KMS-11 (cell line): ENCODE measurements around the gene PPP1R14B.

Source experiments
- H2AFZ ChIP-seq: fragments of 200-600 bp; sonication (generic); 2 replicates; pipeline ENCODE4 v1.6.1; 2016; ENCODE audit warnings: antibody characterized with exemption, mixed run types, low read depth
- H3K27ac ChIP-seq: fragments of 200-600 bp; sonication (generic); 2 replicates; pipeline ENCODE4 v1.6.1; 2016; ENCODE audit warnings: mild to moderate bottlenecking, mixed run types
- H3K27me3 ChIP-seq: fragments of 200-600 bp; sonication (generic); 2 replicates; pipeline ENCODE4 v1.6.1; 2017; ENCODE audit warnings: mild to moderate bottlenecking, low read depth, mixed run types, moderate library complexity; ENCODE audit not compliant: insufficient read depth
- H3K36me3 ChIP-seq: fragments of 200-600 bp; sonication (generic); 2 replicates; pipeline ENCODE4 v1.6.1; 2017; ENCODE audit warnings: mild to moderate bottlenecking, mixed run types; ENCODE audit not compliant: insufficient read depth
- H3K4me1 ChIP-seq: fragments of 200-600 bp; sonication (generic); 2 replicates; pipeline ENCODE4 v1.6.1; 2016; ENCODE audit warnings: mild to moderate bottlenecking, low read depth, mixed run types; ENCODE audit not compliant: poor library complexity, severe bottlenecking
- H3K4me2 ChIP-seq: fragments of 200-600 bp; sonication (generic); 2 replicates; pipeline ENCODE4 v1.7.0; 2016; ENCODE audit warnings: mild to moderate bottlenecking, mixed run types
- H3K4me3 ChIP-seq: fragments of 200-600 bp; sonication (generic); IDR thresholded peaks from 2 replicates; pipeline ENCODE4 v1.6.1; 2017; ENCODE audit warnings: low read depth, low read length, mixed read lengths; ENCODE audit not compliant: insufficient read depth
- H3K79me2 ChIP-seq: fragments of 200-600 bp; sonication (generic); 2 replicates; pipeline ENCODE4 v1.6.1; 2016; ENCODE audit warnings: low read depth, mixed run types; ENCODE audit not compliant: insufficient read depth
- H3K9ac ChIP-seq: fragments of 200-600 bp; sonication (generic); 2 replicates; pipeline ENCODE4 v1.6.1; 2016; ENCODE audit warnings: mild to moderate bottlenecking, mixed run types
- H4K20me1 ChIP-seq: fragments of 200-600 bp; sonication (generic); 2 replicates; pipeline ENCODE4 v1.6.1; 2016; ENCODE audit warnings: mild to moderate bottlenecking, mixed run types; ENCODE audit not compliant: insufficient read depth
- CTCF ChIP-seq: fragments of 200-600 bp; sonication (generic); conservative IDR thresholded peaks from 2 replicates; pipeline ENCODE4 v1.6.1; 2017; ENCODE audit warnings: low read depth, mild to moderate bottlenecking, antibody characterized with exemption, low read length, moderate library complexity, mixed read lengths

Gene PPP1R14B

DNA sequence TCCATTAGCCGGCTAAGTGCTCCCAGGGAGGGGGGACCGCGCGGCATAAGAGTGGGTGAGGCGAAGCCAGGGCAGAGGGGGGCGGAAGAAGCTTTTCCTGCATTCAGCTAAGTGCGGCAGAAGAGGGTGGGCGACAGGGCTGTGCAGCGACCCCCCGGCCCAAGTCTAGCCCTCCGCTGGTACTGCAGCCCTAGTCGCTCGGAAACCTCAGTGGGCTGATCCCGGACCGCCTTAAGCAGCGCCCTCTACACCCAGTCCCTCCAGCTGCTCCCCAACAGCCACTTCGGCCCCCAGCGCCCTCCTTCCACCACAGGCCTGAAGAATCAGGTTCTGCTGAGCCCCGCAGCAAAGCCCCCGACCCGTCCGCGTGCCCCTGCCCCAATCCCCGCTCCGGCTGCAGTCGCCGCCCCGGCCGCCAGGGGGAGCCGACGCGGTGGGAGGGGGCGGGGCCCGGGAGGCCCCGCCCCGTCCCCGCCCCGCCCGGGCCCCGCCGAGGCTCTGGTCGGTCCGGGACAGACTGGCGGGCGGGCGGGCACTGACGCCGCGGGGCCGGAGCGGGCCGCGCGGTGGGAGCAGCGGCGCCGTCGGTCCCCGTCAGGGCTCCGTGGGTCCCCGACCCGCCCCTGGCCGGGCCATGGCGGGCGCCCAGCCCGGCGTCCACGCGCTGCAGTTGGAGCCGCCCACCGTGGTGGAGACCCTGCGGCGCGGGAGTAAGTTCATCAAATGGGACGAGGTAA, 4.4 kb upstream of the PPP1R14B start, which contains the start of gene PLCB3:
Gene PLCB3 (plus strand): TSS at position 515 of the 737 bp plus-strand sequence. CDS start 120 bp downstream, at position 635.
- peak within 1 kb of the TSS; percentile 72 for H3K4me2 ChIP-seq
- peaks cover 6% of the 10 kb centered on the region for H3K4me1 ChIP-seq
- H4K20me1 ChIP-seq: no peaks in the 10 kb centered on the region
- no peak within 1 kb of the TSS for H3K27ac ChIP-seq
- no peak within 1 kb of the TSS for H3K4me3 ChIP-seq
- peak within 1 kb of the TSS; percentile 85 for H2AFZ ChIP-seq
- peak within 1 kb of the TSS; percentile 35; the same call in 1 of the 2 replicates for H3K9ac ChIP-seq
- no peaks in the 10 kb centered on the region for H3K27me3 ChIP-seq
- no peaks in the 10 kb centered on the region for H3K36me3 ChIP-seq
- H3K79me2 ChIP-seq: peaks cover under 1% of the 10 kb centered on the region
- TF ChIP-seq CTCF: peak; percentile 68

DNA sequence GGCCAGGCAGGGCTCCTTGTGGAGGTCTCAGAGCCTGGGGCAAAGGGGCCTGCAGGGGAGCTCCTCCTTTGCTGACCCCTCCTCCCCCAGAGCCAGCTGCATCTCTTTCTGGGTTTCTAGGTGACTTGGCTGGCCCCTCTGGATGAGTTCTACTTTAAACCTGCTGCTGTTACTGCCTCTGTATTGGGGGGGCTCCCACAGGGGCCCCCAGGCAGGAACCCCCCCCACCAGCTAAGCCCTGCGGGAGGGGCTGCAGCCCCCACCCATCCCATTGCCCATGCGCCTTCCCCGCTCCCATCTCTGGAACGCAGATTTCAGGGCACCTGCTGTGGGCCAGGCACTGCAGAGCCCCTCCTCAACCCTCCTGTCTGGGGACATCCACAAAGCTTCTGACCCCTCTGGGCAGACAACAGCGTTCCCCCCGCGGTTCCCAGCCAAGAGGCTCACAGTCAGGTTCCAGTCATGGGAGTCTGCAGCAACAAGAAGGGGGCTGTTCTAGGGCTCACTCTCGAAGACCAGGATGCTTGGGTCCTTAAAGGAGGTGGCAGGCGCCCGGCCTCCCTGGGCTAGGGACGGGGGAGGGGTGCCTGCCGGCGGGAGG, 3.8 kb upstream of the PPP1R14B start:
- H3K27ac ChIP-seq: no peak overlapping the region
- no peak for TF ChIP-seq CTCF
- H3K4me2 ChIP-seq: 0 out of 2 replicates have a peak overlapping the region, but pooled peaks have one; percentile 22
- H3K36me3 ChIP-seq: no peaks in the 10 kb centered on the region
- H3K9ac ChIP-seq: no peak overlapping the region
- H3K4me3 ChIP-seq: no peak overlapping the region
- H3K27me3 ChIP-seq: no peaks in the 10 kb centered on the region
- H3K79me2 ChIP-seq: peaks cover 7% of the 10 kb centered on the region
- peak overlapping the region; percentile 82; the same call in 1 of the 2 replicates for H2AFZ ChIP-seq
- H4K20me1 ChIP-seq: no peaks in the 10 kb centered on the region
- peaks cover 6% of the 10 kb centered on the region for H3K4me1 ChIP-seq

DNA sequence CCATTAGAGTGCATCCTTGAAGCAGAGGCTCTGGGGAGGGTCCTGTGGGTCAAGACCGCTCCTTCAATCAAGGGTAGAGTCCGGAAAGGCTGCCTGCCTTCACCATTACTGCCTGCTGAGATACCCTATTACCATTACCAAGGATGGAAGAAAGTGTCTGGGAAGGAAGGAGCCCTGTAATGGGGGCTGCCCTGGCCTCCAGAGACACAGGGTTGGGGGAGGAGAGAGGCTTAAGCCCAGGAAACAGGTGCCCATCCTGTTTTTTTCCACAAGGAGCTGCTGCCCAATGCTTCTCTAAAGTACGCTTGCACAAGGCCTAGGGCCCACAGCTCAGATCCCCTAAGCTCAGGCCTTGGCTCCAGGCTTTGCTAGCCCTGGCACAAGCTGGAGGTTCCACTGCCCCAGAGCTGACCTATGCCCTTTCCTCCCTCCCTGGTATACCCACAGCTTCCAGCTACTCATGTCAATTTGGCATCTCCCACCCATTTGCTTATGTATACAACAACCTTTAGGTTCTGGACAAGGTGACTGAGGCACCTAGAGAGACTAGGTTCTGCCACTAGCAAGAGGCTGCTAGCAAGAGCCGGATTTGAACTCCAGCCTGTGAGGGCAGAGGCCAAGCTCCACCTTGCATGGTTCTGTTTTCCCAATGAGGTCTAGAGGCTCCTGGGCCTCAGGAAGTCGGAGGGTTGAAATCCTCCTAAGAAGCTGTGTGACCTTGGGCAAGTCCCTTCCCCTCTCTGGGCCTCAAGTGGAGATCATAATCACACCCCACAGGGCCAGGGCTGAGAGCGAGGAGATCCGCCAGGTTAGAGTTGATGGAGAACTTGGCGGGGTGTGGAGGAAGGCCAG, 3.0 kb upstream of the PPP1R14B start:
- H2AFZ ChIP-seq: no peak overlapping the region
- TF ChIP-seq CTCF: no peak
- H4K20me1 ChIP-seq: no peaks in the 10 kb centered on the region
- no peak overlapping the region for H3K27ac ChIP-seq
- peaks cover 15% of the 10 kb centered on the region for H3K79me2 ChIP-seq
- H3K9ac ChIP-seq: no peak overlapping the region
- peaks cover 9% of the 10 kb centered on the region for H3K4me1 ChIP-seq
- H3K4me3 ChIP-seq: no peak overlapping the region
- H3K36me3 ChIP-seq: no peaks in the 10 kb centered on the region
- H3K27me3 ChIP-seq: no peaks in the 10 kb centered on the region
- no peak overlapping the region for H3K4me2 ChIP-seq

DNA sequence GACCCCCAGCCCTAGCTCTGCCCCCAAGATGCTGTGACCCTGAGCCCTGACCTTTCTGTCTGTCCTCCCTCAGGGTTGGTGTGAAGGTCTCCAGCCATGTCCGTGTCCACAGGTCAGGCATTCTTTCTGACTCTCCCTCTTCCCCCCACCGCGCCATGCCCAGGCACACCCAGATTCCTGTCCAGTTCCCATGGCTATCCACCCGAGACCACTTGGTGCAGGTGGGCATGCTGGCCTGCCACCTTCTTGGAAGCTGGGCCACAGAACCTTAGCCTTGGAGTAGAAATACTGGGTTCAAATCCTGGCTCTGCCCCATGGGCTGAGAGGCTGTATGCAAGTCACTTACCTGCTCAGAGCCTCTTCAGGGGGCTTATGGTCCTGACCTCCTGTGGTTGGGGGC, 2.3 kb upstream of the PPP1R14B start:
- no peak overlapping the region for H3K9ac ChIP-seq
- no peak overlapping the region for H2AFZ ChIP-seq

More for the DNA sequence above, 2.3 kb upstream of the PPP1R14B start:
- TF ChIP-seq CTCF: no peak
- Histone ChIP-seq H3K4me3 (no peak overlapping the region), H3K36me3 (no peaks in the 10 kb centered on the region), H3K4me2 (no peak overlapping the region), H3K27ac (no peak overlapping the region), H3K27me3 (no peaks in the 10 kb centered on the region), H3K4me1 (peaks cover 17% of the 10 kb centered on the region), H4K20me1 (no peaks in the 10 kb centered on the region), H3K79me2 (peaks cover 16% of the 10 kb centered on the region)
